NCI-H1930 (cell line): ENCODE data around the gene MAD2L2.

Experiments used
- DNase-seq, 2 experiments: peaks; one replicate each; lab custom pipeline; 2025; lab: John Stamatoyannopoulos, UW

MAD2L2 gene

GRCh38 chr1:11629184-11630016, 51.5 kb downstream of the MAD2L2 start:
- no peak for DNase-seq

- no peak for DNase-seq
These were observed 52.2 kb downstream of the MAD2L2 start for GRCh38 chr1:11628767-11629166.

- DNase-seq = no peak
These were observed 54.4 kb downstream of the MAD2L2 start for GRCh38 chr1:11626551-11626950.
